HG03039 (cell line): Measurements from ENCODE around the gene PLEKHG4B.
"Not testable (repeated sequence)": the region's sequence is repeated elsewhere in the genome, so short reads cannot be mapped to it uniquely, and the experiment has no call there.

Source experiments
- ATAC-seq: cut with Tn5 transposase; IDR thresholded peaks from one replicate; pipeline ENCODE4 v1.9.1; 2021; ENCODE audit warnings: mild to moderate bottlenecking, moderate library complexity; ENCODE audit not compliant: unreplicated experiment

PLEKHG4B gene, protein sequence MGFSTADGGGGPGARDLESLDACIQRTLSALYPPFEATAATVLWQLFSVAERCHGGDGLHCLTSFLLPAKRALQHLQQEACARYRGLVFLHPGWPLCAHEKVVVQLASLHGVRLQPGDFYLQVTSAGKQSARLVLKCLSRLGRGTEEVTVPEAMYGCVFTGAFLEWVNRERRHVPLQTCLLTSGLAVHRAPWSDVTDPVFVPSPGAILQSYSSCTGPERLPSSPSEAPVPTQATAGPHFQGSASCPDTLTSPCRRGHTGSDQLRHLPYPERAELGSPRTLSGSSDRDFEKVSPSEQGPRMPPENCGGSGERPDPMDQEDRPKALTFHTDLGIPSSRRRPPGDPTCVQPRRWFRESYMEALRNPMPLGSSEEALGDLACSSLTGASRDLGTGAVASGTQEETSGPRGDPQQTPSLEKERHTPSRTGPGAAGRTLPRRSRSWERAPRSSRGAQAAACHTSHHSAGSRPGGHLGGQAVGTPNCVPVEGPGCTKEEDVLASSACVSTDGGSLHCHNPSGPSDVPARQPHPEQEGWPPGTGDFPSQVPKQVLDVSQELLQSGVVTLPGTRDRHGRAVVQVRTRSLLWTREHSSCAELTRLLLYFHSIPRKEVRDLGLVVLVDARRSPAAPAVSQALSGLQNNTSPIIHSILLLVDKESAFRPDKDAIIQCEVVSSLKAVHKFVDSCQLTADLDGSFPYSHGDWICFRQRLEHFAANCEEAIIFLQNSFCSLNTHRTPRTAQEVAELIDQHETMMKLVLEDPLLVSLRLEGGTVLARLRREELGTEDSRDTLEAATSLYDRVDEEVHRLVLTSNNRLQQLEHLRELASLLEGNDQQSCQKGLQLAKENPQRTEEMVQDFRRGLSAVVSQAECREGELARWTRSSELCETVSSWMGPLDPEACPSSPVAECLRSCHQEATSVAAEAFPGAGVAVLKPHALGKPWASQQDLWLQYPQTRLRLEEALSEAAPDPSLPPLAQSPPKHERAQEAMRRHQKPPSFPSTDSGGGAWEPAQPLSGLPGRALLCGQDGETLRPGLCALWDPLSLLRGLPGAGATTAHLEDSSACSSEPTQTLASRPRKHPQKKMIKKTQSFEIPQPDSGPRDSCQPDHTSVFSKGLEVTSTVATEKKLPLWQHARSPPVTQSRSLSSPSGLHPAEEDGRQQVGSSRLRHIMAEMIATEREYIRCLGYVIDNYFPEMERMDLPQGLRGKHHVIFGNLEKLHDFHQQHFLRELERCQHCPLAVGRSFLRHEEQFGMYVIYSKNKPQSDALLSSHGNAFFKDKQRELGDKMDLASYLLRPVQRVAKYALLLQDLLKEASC (N-terminal part only)

DNA sequence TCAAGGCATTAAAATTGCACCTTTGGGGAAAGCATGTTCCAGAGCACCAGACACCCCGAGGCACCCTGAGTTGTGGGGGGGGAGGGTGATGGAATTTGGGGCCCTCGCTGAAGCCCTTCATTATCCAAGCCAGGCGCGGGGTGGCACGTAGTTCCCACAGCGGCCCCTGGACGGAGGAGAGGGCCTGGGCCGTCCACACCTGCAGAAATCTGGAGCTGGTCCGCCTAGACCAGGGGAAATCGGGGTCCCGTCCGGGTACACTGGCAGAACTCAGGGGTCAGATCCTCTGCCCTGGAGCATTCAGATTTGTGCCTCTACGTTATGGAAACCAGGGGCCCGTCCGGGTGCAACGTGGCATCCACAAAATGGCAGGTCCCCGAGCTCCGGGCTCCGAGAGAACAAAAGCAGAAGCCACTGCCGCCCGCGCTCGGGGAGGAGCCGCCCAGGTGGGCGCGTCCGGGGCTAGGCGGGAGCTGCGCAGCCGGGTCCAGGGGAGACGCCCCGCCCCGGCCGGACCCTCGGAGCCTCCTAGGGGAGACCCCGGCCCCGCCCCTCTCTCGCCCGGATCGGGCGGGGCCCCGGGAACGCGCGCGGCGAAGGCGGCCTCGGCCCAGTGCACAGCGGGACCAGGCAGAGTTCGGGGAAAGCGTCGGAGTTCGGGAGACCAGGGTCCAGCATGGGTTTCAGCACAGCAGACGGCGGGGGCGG is at the start of gene PLEKHG4B:
TSS of gene PLEKHG4B (plus strand) at position 613 of the 708 bp plus-strand sequence. CDS start at position 677, 64 bp downstream.
- no peak for ATAC-seq

DNA sequence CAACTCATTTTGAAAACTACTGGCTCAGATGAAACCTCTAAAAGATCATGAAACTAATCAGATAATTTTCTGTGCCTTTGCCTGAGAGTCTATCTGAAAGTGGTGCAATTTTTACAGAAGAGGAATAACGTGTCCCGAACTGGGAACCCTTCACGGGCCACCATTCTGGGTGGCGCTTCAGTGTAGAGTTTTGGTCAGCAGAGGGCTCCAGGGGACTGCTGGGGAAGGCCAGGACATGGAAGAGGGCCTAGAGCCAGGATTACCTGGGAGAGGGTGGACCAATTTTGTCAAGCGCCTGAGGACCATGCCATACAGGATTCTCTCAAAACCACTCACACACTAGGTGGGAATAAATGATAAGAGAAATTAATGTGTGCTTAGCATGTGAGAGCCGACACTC is 49.7 kb upstream of the PLEKHG4B start:
- ATAC-seq = no peak

DNA sequence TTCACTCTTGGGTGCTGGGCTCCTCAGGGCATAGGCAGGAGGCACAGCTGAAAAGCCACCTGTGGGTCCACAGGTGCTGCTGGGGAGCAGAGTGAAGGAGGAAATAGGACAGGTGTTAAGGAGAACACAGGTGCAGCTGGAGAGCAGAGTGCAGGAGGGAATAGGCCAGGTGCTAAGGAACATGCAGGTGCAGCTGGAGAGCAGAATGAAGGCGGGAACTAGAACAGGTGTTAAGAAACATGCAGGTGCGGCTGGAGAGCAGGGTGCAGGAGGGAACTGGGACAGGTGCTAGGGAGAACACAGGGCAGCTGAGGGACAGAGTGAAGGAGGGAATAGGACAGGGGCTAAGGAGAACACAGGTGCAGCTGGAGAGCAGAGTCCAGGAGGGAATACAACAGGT is 43.8 kb upstream of the PLEKHG4B start:
- no peak for ATAC-seq

DNA sequence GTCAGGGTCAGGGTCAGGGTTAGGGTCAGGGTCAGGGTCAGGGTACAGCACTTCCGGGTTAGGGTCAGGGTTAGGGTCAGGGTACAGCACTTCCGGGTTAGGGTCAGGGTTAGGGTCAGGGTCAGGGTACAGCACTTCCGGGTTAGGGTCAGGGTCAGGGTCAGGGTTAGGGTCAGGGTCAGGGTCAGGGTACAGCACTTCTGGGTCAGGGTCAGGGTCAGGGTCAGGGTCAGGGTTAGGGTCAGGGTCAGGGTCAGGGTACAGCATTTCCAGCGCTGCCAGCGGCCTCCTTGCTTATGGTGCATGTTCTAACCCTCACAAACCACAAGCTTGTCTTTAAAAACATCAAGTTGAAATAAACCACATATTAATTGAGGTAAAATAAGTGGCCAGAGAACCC is 42.4 kb upstream of the PLEKHG4B start:
- not testable (repeated sequence) for ATAC-seq

DNA sequence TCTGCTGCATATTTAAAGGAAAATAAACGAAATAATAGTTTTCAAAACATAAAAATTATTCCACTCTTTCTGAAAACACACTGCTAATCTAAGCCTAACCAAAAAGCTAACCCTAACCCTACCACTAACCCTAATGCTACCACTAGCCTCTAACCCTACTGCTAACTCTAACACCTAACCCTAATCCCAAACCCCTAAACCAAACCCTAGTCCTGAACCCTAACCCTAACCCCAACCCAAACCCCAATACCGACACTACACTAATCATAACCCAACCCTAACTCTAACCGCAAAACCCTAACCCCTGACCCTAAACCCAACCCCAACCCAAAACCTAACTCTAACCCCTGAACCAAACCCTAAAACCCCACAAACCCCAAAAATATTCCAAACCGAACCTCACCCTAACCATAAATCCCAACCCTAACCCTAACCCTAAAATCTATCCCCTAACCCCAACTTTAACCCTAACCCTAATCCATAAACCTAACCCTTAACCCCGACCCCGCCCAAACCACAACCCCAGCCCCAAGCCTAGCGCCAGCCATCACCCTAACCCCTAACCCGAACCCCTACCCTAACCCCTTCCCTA is 41.9 kb upstream of the PLEKHG4B start:
- no peak for ATAC-seq

DNA sequence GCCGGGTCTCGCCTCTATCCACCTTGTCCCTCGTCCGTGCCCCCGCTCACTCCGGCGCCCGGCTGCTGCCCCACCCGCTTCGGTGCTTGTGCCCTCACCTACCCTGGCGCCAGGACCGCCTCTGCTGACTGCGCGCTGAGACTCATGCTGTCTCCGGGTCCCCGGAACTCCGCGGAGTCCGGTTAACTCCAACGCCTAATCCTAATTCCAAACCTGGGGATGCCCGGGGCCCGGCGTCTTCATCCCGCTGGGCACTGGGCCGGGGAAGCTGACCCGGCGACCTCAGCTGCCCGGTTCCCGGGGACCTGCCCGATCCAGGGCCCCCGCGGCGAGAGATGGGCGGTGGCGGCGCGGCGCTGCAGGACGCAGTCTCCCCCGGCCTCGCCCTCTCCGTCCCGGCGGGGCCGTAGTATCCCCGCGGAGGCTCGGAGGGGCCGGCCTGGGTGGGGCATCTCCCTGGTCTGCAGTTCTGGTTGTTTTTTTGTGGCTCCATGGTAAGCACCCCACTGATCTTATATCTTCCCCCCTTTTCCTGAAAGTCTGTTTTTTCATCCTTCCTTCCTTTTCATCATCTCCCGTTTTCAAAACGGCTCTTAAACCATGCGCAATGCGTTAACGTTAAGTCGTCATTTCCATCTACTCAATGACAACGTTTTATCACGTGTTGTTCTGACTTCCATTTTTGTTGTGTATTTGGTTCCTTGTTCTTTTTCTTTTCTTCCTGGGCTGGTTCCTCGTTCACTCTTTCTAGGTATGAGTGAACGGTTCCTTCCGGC is 41.1 kb upstream of the PLEKHG4B start:
- ATAC-seq = no peak

DNA sequence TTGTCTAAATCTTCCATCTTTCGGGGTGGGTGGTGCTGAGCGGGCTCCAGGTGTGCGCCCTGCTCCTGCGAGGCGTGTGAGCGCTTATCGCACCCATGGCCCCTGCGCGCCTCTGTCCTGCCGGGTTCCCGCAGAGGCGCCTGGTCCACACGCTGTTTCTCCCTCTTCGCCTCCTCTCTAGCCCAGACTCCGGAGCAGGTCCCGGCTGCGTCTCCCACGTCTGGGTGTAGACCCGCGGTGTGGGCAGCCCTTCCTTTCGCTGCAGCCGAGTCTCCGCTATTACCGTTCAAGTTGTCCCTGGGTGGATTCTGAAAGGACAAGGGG is 40.5 kb upstream of the PLEKHG4B start:
- no peak for ATAC-seq

DNA sequence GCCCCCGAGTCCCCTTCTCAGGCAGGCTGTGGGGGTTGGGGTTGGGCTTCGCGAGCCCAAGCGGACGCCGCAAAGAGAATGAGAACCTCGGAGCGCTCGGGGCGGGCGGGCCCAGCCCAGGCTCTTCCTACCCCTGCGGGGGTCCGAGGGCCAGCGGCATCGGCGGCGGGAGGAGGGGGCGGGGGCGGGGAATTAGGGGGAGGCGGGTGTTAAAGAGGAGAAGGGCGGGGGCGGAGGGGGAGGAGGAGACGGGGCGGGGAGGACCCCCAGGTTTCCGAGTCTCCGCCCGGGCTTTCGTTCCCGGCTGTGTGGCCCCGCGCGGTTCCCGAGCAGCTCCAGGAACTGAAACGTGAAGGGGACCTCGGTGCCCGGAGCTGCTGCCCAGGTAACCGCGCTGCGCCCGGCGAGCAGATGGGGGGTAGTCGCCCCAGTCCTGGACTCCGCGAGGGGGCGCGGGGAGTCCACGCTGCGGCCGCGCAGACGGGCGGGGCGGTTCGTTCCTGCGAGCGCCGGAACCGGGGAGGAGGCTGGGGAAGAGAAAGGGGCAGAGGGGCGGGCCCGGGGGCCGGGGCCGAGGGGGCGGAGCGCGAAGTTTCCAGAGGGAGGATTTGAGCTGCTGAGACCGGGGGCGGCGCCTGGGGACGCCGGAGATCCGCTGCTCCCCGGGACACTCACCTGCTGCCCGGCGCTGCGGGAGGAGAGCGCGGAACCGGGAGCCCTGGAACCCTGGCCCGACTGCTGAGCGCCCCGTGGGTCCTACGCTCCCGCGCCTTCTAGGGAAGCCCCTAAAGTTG is 38.4 kb upstream of the PLEKHG4B start:
- ATAC-seq = no peak

DNA sequence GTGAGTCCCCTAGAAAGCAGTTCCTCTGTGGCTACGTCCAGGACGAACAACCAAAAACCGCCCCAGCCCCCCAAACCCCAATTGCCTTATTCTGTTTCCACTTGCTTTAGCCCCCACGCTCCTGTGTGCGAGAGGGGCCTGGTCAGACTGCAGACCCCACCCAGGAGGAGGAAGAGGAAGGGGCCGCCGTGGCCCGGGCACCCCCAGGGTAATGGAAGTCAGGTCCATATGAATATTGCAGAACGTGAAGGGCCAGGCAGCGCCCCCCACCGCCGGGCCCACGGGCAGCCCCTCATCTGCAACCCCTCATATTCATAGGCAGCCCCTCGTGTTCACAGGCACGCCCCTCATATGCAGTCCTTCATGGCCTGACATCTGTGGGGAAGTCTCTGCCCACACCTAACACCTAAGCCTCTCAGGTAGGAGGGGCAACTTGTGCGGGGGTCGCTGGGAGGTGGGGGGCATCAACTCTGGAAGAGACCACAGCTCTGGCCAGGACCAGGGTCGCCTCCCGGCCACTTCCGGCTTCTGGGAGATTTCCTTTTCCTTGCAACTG is 37.7 kb upstream of the PLEKHG4B start:
- ATAC-seq = no peak

DNA sequence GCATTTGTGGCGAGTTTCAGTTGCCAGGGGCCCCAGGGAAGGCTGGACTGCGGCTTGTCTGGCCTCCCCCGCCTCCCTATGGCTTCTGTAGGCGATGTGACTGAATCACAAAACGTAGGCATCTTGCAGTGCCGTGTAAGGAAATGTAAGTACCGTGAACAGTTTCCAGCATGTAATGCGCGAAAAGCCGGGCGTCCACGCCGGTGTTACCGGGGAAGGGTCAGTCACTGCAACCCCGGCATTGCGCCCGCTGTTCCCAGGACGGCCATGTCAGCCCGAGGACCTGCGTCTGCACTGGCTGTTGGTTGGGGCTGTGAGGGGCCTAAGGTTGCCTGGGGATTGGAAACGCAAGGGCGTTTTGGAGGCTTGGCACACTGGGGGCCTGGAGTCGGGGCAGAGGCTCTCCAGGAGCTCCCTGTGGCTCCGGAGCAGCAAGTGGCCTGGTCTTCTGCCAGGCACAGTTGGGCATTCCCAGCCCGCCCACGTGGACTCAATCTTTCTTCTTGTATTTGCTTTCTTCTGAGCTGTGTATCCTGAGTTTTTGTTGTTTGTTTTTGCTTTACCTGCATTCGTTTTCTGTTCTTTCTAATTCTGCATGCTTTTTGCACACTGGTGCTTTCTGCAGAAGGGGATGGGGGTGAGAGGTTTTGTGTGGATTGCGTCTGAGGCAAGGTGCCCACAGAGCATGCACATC is 36.9 kb upstream of the PLEKHG4B start:
- ATAC-seq = no peak

DNA sequence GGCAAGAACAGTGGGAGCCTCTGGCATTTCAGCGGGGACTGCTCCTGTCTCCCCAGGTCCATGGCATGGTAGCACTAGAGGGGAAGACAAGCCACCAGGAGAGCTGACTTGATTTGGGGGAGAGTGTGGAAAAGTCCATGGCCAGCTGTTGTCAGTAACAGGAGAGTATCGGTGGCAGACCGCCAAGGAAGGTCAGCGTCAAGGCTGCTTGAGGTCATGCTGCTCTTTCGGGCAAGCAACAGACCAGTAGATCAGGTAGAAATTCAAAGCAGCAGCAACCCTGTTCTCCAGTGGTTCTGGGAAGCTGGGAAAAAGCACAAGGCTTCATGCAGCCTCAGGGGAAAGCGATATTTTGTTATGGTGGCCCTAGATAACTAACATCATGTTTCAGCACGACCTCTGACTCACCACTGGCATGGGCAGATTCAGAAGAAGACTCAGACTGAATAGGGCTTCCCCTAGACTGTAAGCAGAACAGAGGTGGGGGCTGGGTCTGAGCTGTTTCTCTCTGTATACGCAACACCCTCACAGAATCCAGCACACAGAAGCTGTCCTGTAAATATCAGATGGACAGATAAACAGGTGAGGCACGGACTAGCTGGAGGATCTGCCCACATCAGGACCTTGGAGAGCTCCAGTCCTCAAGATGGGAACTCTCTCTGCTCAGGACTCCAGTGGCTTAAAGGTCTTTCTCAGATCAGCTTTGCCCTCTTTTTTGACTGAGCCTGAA is 35.2 kb upstream of the PLEKHG4B start:
- ATAC-seq = no peak

DNA sequence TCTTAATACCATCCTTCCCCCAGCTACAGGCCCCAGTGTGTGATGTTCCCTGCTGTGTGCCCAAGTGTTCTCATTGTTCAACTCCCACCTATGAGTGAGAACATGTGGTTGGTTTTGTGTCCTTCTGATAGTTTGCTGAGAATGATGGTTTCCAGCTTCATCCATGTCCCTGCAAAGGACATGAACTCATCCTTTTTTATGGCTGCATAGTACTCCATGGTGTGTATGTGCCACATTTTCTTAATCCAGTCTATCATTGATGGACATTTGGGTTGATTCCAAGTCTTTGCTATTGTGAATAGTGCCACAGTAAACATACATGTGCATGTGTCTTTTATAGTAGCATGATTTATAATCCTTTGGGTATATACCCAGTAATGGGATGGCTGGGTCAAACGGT is 31.7 kb upstream of the PLEKHG4B start:
- ATAC-seq = not testable (repeated sequence)

DNA sequence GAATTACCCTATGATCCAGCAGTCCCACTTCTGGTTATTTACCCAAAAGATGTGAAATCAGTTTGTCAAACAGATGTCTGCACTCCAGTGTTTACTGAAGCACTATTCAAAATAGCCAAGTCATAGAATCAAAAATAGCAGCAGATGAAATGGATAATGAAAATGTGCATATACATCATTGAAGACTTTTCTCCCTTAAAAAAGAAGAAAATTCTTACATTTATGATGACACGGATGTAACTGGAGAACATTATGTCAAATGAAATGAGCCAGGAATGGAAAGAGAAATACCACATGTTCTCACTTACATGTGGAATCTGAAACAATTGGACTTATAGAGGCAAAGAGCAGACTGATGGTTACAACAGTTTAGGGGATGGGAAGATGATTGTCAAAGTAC is 21.5 kb upstream of the PLEKHG4B start:
- no peak for ATAC-seq

DNA sequence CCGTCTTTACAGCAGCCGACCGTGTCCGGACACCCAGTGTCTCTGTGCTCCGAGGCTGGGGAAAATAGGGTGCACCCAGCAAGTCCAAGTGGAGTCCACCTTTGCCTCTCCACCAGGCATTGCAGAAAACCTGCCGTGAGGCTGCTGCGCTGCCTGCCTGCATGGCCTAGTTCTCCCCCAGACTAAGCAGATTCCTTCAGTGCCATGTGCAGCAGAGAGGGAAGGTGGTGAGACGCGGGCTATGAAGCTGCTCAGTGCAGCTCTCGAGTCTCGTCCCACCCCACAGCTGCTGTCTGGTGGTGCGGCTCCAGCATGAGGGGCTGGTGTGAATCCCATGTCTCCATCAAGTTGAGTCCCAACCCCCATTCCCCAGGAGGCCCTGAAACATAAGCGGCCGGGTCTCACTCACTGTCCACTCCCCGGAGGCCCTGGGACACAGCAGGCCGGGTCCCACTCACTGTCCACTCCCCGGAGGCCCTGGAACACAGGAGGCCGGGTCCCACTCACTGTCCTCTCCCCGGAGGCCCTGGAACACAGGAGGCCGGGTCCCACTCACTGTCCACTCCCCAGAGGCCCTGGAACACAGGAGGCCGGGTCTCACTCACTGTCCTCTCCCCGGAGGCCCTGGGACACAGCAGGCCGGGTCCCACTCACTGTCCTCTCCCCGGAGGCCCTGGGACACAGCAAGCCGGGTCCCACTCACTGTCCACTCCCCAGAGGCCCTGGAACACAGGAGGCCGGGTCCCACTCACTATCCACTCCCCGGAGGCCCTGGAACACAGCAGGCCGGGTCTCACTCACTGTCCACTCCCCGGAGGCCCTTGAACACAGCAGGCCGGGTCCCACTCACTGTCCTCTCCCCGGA is 19.4 kb upstream of the PLEKHG4B start:
- not testable (repeated sequence) for ATAC-seq

DNA sequence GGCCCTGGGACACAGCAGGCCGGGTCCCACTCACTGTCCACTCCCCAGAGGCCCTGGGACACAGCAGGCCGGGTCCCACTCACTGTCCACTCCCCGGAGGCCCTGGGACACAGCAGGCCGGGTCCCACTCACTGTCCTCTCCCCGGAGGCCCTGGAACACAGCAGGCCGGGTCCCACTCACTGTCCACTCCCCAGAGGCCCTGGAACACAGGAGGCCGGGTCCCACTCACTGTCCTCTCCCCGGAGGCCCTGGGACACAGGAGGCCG is 18.9 kb upstream of the PLEKHG4B start:
- ATAC-seq = not testable (repeated sequence)

DNA sequence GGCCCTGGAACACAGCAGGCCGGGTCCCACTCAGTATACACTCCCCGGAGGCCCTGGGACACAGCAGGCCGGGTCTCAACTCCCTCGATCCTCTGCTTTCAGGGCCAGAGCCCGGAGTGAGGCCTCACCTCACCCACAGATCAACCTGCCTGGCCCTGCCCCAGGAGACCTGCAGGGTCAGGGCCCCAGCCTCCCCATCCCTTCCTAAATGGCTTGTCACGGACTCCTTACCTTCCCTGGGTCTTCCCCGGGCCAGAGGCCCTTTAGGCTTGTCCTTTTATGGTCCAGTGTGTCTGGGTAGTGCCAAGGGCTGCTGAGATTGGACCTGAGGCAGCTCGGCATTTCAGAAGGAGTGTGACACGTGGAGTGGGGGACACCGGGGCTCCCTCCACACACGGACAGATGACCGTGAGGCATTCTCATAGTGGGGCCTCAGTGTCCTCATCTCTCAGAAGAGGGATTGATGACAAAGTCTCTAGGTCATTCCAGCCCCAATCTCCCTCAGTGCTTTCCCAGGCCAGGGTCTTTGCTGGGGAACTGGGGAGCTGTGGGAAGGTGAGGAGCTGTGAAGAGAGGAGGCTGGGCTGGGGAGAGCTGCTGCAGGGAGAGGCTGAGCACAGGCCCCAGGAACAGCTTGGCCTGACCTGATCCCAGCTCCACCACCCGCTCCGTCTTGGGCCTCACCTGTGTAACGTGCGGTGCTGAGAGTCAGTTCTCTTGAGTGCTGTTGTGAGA is 18.0 kb upstream of the PLEKHG4B start:
- no peak for ATAC-seq
